ENCODE measurements around the gene NASP. TPM values are rescaled to one million over a fixed set of nuclear protein-coding genes. Genes with fewer than 3 reads are reported as not detected.

The NASP gene
- total and polyA plus RNA-seq, 2 donors (not counting 3 experiments of a cell fraction or from before 2014, with no cell fraction given) = 101 to 149 TPM

- DNase-seq (ENCODE audit: low read depth, low spot score) = no peak
- no peak for TF ChIP-seq MYC (IDR thresholded peaks at IDR 0.05; ENCODE audit: low read depth, low read length)
- TF ChIP-seq, protein P1, sequence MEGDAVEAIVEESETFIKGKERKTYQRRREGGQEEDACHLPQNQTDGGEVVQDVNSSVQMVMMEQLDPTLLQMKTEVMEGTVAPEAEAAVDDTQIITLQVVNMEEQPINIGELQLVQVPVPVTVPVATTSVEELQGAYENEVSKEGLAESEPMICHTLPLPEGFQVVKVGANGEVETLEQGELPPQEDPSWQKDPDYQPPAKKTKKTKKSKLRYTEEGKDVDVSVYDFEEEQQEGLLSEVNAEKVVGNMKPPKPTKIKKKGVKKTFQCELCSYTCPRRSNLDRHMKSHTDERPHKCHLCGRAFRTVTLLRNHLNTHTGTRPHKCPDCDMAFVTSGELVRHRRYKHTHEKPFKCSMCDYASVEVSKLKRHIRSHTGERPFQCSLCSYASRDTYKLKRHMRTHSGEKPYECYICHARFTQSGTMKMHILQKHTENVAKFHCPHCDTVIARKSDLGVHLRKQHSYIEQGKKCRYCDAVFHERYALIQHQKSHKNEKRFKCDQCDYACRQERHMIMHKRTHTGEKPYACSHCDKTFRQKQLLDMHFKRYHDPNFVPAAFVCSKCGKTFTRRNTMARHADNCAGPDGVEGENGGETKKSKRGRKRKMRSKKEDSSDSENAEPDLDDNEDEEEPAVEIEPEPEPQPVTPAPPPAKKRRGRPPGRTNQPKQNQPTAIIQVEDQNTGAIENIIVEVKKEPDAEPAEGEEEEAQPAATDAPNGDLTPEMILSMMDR (IDR thresholded peaks at IDR 0.05; ENCODE audit: extremely low read depth in 1 of 2, insufficient read depth in 1 of 2, low read depth in 1 of 2, low read length in 2 of 2) = no peak
- TF ChIP-seq JUN (IDR thresholded peaks at IDR 0.05; ENCODE audit: borderline replicate concordance, insufficient read depth, insufficient read length, low read depth) = no peak
- TF ChIP-seq POLR2A (IDR thresholded peaks at IDR 0.05; ENCODE audit: low read depth, low read length) = no peak
- TF ChIP-seq FOS (IDR thresholded peaks at IDR 0.05; ENCODE audit: borderline replicate concordance, insufficient read depth, low read length) = no peak
- TF ChIP-seq EZH2 (IDR thresholded peaks at IDR 0.05; ENCODE audit: borderline replicate concordance, low read depth, low read length, severe bottlenecking) = no peak
- TF ChIP-seq GATA2 (IDR thresholded peaks at IDR 0.05; ENCODE audit: insufficient read depth, insufficient read length, low read depth, low read length) = no peak
- no peak for TF ChIP-seq MAX (IDR thresholded peaks at IDR 0.05; ENCODE audit: insufficient read depth, insufficient read length)
- TF ChIP-seq POLR2AphosphoS5 (IDR thresholded peaks at IDR 0.05; ENCODE audit: insufficient read depth, low read depth, low read length) = no peak
- no peak overlapping the region for H2AFZ ChIP-seq (ENCODE audit: low read depth, low read length)
- peaks cover 0 to 4% of the 10 kb centered on the region in 2 experiments for H3K36me3 ChIP-seq (ENCODE audit: control insufficient read depth in 2 of 2, extremely low read depth in 1 of 2, insufficient read depth in 2 of 2, low read length in 2 of 2)
- H3K79me2 ChIP-seq (ENCODE audit: control insufficient read depth, insufficient read depth, low read length) = peaks cover 34% of the 10 kb centered on the region
- H3K4me3 ChIP-seq (replicated peaks in 1 of 3; ENCODE audit: insufficient read depth in 1 of 3, low read depth in 1 of 3, low read length in 3 of 3) = no peak overlapping the region
- H3K4me2 ChIP-seq (ENCODE audit: insufficient read depth, low read length) = no peak overlapping the region
- no peaks in the 10 kb centered on the region for H3K27me3 ChIP-seq (ENCODE audit: control insufficient read depth in 2 of 2, insufficient read depth in 2 of 2, low read length in 2 of 2)
- H3K9me1 ChIP-seq (replicated peaks; ENCODE audit: control insufficient read depth, extremely low read depth, insufficient read depth, low read length) = no peaks in the 10 kb centered on the region
- no peaks in the 10 kb centered on the region for H4K20me1 ChIP-seq (replicated peaks; ENCODE audit: control insufficient read depth, extremely low read depth, insufficient read depth, low read length)
- intact Hi-C loops (cut with micrococcal nuclease) (no loop called here), dilution Hi-C loops (cut with MboI; ENCODE audit: extremely low pct_ligation_motif_present, low sequenced_read_pairs) (no loop called here)
- no peak overlapping the region for H3K9ac ChIP-seq (replicated peaks; ENCODE audit: extremely low read depth, insufficient read depth, low read length)
- peaks cover 13% of the 10 kb centered on the region for H3K4me1 ChIP-seq (ENCODE audit: control insufficient read depth, extremely low read depth, insufficient read depth, low read length)
- CTCF ChIA-PET = interaction anchor here (1.2 to 2.1 kb wide), 3 partner anchors 10 to 41 kb away, joined by 4 to 12 read pairs (median 5); no protein-coding TSS in a partner anchor
- no peak overlapping the region for H3K27ac ChIP-seq (ENCODE audit: insufficient read depth, low read depth, low read length)
- POLR2A ChIA-PET = interaction anchor here (0.9 to 4.9 kb wide), 2 partner anchors 9 to 33 kb away, joined by 3 to 52 read pairs; partner anchors contain the start of gene PRDX1
- FAIRE-seq = no peak
- H3K9me3 ChIP-seq (replicated peaks; ENCODE audit: control insufficient read depth, insufficient read depth, low read length) = no peaks in the 10 kb centered on the region
- BruUV-seq (replicated peaks) = no TSS peak
Observed at GRCh38 chr1:45554198-45554597, 29.6 kb upstream of the NASP start.

Data from endothelial cell of umbilical vein (primary cell).